HG03521 (cell line): Measurements from ENCODE around the gene ERI2.

Experiments
- ATAC-seq: cut with Tn5 transposase; IDR thresholded peaks from one replicate; pipeline ENCODE4 v1.9.1; 2021; ENCODE audit warnings: mild to moderate bottlenecking, moderate library complexity; ENCODE audit not compliant: unreplicated experiment

ERI2 gene, protein sequence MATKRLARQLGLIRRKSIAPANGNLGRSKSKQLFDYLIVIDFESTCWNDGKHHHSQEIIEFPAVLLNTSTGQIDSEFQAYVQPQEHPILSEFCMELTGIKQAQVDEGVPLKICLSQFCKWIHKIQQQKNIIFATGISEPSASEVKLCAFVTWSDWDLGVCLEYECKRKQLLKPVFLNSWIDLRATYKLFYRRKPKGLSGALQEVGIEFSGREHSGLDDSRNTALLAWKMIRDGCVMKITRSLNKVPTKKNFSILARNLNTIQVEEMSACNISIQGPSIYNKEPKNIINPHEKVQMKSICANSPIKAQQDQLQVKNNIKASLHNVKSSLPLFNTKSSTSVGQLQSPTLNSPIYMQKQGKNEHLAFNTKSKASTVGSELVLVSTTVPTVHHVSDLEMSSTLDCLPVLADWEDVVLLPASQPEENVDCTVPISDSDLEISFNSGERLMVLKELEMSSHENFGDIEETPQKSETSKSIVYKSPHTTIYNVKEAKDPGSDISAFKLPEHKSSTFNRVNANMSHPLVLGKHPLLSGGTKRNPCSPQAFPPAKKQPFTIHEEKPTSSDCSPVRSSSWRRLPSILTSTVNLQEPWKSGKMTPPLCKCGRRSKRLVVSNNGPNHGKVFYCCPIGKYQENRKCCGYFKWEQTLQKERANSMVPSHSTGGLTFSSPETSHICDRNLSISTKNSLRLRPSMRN

DNA sequence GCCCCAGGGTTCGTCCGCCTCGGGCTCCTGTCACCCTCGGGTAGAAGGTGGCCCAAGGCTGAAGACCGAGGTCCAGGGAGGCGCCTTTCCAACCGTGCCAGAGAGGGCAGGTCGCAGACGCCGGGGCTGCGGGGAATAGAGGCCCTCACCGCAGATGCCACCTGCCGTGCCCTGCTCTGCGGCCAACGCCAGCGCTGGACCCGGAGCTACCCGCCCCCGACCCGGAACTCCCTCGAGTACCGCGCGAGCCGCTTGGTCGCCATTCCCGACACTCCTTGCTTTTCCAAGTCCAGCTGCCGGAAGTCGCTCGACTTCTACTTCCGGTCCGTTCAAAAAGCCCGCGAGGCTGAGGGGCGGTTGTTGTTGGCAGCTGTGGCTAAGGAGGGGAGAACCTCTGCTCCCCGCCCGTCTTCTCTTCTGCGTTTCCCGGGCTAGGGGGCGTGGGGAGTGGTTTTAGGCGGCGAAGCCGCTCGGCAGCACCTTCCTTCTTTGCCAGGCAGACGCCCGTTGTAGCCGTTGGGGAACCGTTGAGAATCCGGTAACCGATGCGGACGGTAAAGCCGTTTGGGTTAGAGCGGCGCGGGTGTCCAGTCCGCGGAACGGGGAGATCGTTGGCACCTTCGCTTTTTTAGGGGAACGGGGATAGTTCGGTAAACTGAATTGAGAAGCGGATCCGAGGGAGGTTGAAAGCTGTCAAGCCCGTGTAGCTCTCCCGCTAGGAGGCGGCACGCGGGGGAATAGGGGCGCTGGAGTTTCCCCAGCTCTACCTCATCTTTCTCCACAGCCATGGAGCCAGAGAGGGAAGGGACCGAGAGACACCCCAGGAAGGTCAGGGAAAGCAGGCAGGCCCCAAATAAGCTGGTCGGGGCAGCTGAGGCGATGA, at the start of gene ERI2, which contains the start of gene REXO5:
ERI2 (minus strand) TSS at position 305 of the 883 bp plus-strand sequence; CDS start at position 263, 42 bp downstream.
REXO5 (plus strand) TSS at position 360 of the 883 bp plus-strand sequence; CDS start at position 787, 427 bp downstream.
- ATAC-seq, result peak; percentile 62

DNA sequence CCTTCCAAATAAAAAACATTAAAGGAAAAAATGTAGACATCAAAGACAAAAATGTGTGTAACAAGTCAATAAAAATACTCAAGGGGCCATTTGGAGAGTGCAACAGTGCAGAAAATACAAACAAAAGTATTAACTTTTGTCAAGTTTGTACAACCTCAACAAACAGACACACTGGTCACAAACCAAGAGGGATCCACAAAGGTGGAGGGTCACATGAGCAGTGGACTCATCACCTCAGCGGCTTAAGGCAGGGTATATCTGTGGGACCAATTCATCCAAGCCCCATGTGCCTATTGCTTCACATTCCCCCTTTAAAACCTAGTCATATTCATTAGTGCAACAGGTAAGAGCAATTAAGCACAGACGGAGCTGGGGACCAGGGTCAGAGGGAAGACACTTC, 48.7 kb upstream of the ERI2 start:
- ATAC-seq, result no peak

DNA sequence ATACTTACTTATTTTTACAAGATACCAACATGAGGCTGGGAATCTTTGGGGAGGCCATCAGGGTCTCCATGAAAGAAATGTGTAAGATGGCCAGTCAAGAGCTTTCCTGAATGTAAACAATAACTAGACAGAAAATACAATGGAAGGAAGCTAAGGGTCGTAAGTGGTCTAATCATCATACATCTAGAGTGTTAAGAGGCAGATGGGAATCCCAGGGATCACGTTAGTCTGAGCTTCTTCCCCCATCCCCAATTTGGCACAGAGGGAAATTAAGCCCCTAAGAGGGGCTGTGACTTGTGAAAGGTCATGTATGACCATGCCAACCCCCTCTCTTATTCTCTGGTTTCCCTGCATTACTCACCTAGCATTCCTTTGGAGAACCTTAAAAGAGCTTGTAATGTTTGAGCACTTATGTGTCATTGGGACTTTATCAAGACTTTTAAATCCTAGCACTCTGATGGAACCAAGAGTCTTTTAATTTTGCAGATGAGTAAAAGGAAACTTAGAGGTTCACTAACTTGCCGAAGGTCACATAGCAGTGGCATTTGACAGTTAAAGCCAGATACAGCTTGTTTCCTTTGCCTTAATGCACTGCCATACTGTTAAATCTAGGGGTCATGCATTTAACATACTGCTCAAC, 47.8 kb upstream of the ERI2 start:
- ATAC-seq, result no peak

DNA sequence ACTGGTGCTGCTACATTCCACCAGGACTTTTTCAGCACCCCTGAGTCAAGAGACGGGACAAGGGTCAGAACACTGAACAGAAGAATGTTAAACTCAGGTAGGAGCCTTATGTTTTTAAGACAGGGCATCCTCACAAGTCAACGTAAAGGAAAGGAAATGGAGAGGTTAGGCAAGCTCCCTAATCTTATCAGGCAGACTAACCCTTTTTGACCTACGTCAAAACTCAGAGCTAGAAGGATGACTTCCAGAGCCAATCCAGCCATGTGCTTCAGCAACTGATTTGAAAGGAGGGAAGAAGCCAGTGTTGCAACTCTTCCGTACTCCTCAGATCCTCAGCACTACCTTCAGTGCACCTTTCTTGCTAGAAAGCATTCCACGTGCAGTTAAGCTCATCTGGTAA, 46.9 kb upstream of the ERI2 start:
- no peak for ATAC-seq

DNA sequence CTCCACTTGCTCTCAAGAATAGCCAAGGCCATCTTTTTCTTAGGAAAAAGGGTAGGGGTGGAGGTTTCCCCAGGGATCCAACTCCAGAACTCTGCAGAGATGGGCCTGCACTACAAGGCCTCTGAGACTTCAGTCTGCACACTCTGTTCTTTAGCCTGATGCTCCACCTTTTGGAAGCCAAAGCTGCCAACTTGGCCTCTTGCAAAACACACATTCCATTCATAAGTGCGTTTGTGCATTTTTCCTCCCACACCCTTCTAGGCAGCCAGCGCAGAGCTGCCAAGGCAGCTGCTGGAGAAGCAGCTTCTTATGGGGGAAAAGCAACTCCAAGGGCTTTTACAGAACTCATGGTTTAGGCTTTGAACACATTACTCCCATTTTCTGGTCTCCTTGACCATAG, 45.3 kb upstream of the ERI2 start:
- ATAC-seq, result no peak

DNA sequence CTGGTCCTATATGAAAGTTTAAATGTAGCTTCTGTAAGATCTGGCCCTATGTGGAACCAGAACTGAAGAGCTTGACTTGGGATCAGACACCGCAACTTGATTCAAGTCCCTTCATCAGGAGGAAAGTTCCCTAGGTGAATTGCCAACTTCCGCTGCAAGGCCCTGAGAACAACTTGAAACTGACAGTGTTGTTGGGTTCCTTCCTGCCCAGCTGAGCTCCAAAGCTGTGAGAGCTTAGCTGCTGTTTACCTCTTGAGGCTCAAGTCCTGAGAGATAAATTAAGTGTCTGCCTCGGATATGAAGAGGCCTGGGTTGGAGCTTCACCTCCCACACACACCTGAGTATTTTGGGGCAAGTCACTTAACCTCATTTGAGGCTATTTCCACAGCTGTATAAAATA, 44.7 kb upstream of the ERI2 start:
- no peak for ATAC-seq

DNA sequence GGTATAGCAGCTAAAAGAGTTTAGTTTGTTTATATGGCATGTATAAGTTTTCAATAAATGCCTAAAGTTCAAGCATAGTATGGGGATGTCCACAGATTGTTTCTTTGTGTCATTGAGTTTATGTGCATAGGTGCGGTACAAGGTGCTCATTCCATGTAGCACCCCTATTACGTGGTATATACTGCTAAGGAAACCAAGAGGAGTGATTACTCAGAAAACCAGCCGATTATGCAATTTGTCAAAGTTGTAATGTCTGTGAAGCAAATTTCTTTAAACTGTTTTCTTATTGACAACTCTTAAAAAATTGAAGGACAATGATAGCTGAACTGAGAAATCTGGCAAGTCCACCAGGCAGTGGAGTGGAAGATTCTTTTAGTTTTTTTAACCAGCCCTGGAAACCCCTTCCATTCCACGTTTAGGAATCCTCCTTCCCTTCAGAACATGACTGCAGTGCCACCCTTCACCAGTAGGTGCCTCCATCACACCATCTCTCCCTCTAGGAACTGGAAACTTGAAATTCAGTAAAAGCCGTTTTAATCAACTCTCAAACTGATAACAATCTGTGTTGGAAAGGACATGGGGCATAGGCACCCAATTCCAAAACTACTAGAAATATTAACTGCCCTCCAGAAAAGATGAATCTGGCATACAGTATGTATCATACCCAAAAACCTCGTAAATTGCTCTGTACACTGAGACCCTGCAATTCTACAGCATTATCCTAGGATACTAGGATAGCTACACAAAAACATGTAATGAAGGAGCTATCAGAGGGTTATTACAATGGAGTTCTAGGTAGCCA, 43.5 kb upstream of the ERI2 start:
- ATAC-seq, result no peak

DNA sequence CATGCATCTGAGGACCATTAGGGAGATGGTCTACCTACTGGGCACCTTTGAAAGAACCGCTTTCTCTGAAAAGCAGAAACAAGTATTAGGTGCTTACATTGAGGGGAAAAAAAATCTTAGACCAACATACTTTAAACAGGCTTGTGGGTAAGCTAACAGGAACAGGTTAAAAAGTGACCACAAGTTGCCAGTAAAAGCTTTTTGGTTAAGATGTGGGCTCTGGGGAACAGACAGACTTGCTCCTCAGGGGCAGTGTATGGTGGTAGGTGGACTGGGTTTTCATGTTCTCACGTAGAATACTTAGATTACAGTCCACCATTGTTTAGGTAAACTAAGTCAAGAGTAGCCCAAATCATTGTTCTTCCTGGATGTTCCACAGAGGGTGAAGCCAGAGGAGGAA, 41.3 kb upstream of the ERI2 start:
- no peak for ATAC-seq

DNA sequence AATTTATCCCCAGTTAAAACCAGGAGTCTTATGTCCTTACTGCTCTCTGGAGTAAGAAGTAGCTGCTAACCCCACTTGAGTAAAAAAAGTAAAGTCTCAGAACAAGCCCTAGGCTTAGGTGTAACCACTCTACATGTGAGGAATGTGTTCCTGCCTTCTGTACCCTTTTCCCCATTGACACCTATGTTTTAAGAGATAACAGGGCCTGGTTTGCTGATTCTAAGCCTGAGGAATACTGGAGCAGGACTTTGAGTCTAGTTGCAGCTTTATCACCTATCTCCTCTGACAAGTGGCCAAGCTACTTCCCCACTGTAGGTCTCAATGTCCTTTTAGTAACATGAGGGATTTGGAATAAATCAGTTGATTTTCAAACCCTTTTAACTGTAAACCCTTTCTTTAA, 40.3 kb upstream of the ERI2 start:
- no peak for ATAC-seq

DNA sequence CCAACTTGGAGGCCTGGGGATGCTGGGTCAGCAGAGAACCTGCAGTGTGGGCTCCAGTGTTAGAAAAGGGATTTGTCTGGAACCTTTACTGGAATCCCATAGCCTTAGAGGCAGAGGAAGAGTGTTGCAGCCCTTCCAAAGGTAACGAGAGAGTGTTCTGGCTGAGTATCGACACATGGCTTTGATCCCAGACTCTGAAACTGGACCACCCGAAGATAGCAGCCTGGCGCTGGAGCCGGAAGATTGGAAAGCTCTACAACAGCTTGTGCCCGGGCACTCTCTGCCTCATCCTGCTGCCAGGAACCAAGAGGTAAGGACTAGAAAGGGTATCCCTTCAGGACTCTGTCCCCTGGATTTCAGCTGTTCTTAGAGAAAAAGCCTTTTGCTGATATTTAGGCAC, 39.8 kb upstream of the ERI2 start:
- no peak for ATAC-seq

DNA sequence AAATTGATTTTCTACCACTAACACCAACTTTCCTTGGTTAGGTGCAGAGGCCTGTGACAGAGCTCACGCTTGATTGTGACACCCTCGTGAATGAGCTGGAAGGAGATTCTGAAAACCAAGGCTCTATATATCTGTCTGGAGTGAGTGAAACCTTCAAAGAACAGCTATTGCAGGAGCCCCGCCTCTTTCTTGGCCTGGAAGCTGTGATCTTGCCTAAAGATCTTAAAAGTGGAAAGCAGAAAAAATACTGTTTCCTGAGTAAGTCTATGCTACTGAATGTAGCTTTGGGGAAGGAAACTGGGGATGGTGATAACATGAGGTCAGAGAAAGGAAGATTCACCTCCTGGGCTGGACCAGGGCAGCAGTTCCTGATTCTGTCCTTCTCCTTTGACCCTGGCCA, 38.3 kb upstream of the ERI2 start:
- ATAC-seq, result no peak

DNA sequence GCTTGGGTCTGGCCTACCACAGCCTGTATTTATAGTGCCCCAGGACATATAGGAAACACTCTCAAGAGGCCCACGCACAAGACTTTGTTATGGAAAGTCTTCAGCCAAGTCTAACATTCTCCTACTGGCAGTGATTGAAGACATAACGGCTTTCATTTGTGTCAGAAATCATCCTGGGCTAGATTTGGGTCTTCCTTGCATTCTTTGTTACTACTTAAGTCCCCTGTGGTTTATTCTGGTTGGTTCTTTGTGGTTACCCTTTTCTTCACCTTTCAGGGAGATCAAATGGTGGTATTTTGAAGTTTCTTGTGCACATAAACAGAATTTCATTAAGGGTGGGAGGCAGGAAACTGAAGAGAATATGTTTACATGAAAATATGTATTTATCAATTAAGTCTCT, 37.8 kb upstream of the ERI2 start:
- ATAC-seq, result no peak

DNA sequence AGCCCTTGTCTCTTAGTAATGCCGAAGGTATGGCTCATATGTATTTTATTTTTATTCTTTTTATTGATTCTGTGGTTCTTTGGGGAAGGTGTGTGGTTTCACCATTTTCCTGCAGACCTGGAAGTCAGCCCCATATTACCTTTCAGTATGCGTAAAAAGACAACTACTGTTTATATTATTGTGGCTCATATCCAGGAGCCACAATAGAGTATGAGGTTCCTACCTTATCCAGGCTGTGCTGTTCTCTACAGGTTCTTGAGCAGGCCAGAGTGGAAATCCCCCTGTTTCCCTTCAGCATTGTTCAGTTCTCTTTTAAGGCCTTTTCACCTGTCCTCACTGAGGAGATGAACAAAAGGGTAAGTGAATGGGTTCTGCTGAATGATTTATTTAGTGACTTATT, 33.2 kb upstream of the ERI2 start:
- ATAC-seq, result no peak

DNA sequence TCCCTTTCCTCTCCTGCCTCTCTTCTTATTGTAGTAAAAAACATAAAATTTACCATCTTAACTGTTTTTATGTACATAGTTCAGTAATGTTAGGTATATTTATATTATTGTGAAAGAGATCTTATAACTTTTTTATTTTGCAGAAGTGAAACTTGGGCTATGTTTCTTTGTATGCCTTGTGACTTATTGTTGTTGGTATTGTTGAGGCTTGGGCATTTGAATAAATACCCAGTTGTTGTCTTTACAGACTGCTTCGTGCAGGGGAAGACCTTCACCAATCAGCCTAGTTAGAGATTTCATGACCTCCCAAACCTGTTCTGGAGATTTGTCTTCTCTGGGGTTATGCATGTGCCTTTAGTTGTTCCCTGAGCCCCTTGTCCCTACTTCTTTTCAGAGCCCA, 32.0 kb upstream of the ERI2 start:
- ATAC-seq, result no peak

DNA sequence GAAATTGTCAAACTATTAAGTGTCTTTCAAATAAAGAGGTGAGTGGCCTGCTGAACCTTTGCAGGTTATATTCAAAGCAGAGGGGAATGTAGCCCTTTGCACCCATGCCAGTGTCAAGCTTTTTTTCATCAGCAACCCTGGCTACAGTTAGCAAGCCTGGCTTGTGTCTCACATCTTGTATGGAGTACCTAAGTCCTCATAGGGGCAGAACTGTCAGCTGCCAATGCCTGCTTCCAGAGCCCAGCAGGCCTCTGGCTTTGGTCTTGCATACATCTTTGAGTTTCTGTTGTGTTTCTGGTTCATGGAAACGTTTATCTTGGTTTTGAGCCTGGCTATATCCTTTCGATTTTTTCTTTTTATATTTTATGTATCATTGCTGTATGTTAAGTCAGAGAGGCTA, 26.8 kb upstream of the ERI2 start:
- ATAC-seq, result no peak

DNA sequence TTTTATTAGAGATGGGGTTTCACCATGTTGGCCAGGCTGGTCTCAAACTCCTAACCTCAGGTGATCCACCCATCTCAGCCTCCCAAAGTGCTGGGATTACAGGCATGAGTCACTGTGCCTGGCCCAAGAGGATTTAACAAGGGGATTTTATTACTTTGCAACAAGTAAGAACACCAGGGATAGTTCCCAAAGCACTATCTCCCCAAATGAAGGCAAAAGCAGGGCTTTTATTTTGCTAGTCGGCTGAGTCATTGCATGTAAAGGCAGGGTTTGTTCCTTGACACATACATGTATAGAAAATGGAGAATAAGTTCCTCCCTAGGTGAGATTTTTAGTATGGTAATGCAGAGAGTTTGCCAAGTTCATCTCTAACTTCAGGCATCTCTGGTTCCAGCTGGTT, 24.1 kb upstream of the ERI2 start:
- no peak for ATAC-seq

DNA sequence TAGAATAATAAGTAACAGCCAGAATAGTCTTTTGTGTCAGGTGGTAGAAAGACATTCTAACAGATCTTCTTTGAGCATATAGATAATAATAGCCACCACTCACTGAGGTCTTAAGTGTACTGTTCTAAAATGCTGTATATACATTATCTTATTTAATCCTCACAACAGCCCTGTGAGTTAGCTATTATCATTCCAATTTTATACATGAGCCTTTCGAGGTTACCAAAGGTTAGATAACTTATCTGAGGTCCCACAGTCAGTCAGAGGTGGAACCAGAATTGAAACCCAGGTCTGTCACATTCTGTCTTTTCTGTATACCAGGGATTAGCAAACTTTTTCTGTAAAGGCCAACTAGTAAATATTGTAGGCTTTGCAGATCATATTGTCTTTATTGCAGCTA, 23.3 kb upstream of the ERI2 start:
- ATAC-seq, result no peak

DNA sequence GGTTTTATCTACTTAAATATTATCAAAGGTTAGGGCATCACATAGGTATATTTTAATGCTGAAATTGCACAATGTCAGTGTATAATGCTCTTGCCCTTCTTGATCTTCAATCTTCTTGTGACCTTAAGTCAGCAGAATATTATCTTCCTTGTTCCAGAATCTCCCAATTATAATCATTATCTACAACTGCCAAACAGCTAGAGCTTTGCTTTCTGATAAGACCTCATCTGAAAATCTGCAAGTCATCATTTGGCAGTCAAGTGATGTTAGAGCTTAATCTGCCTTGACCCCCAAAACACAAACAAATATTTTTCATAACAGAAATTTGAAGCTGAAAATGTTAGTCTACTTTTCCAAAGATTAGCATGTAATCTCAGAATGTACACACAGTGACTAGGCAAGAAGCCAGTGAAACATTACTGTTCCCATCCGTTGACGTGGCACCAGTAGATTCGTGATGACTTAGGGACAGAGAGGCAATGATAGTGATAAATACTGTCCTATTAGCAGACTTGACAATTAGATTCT, 19.8 kb upstream of the ERI2 start:
- no peak for ATAC-seq

DNA sequence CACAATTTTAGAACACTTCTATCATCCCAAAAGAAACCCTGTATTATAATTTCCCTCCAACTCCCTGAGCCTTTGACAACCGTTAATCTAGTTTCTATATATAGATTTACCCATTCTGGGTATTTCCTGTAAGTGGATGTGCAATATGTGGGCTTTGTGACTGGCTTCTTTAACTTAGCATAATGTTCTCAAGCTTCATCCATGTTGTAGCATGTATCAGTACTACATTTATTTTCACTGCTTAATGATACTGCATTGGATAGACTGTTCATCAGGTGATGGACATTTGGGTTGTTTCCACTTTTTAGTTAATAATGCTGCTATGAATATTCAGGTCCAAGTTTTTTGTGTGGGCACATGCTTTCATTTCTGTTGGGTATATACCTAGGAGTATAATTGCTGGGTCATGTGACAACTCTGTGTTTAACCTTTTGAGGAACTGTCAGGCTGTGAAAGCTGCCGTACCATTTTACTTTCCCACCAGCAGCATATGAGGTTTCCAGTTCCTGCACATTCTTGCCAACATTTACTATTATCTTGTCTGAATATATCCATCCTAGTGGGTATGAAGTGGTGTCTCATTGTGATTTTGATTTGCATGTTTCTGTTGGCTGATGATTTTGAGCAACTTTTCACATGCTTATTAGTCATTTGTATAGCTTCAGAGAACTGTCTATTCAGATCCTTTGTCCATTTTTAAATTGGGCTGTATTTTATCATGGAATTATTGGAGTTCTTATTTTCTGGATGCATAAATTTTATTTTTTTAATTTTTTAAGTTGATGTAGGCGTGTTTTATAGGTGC, 16.5 kb upstream of the ERI2 start:
- no peak for ATAC-seq
